Measurements from ENCODE around the gene C17orf58. TPM values are rescaled to one million over a fixed set of nuclear protein-coding genes. Genes with fewer than 3 reads are reported as not detected.
"Not testable (repeated sequence)": the region's sequence is repeated elsewhere in the genome, so short reads cannot be mapped to it uniquely, and the experiment has no call there.

The C17orf58 gene
- polyA plus RNA-seq, 2 donors: 7.5 to 8.6 TPM

- Histone ChIP-seq H3K27ac (ENCODE audit: low read depth in 2 of 2, low read length in 1 of 2) (no peak overlapping the region), H3K4me1 (ENCODE audit: control insufficient read depth in 2 of 2, insufficient read depth in 2 of 2, low read length in 1 of 2) (no peaks in the 10 kb centered on the region), H3K4me3 (ENCODE audit: low read depth in 1 of 2, low read length in 2 of 2) (no peak overlapping the region), H3K27me3 (ENCODE audit: control insufficient read depth in 1 of 2, insufficient read depth in 2 of 2, low read length in 2 of 2) (no peaks in the 10 kb centered on the region), H3K9me3 (ENCODE audit: control insufficient read depth in 2 of 2, insufficient read depth in 1 of 2, low read depth in 1 of 2, low read length in 1 of 2) (no peaks in the 10 kb centered on the region), H3K36me3 (ENCODE audit: control insufficient read depth in 2 of 2, insufficient read depth in 2 of 2, low read length in 1 of 2) (no peaks in the 10 kb centered on the region)
- WGBS, 2 donors: 57 to 77% methylated on average over 8 of the region's 8 CpGs
These were observed 25.7 kb upstream of the C17orf58 start for GRCh38 chr17:68021963-68022362.

- H3K4me3 ChIP-seq (ENCODE audit: low read depth in 1 of 2, low read length in 2 of 2): peak overlapping the region in 1 of 2 donors; percentile 65
- H3K9me3 ChIP-seq (ENCODE audit: control insufficient read depth in 2 of 2, insufficient read depth in 1 of 2, low read depth in 1 of 2, low read length in 1 of 2); H3K36me3 ChIP-seq (ENCODE audit: control insufficient read depth in 2 of 2, insufficient read depth in 2 of 2, low read length in 1 of 2); H3K27me3 ChIP-seq (ENCODE audit: control insufficient read depth in 1 of 2, insufficient read depth in 2 of 2, low read length in 2 of 2); H3K4me1 ChIP-seq (ENCODE audit: control insufficient read depth in 2 of 2, insufficient read depth in 2 of 2, low read length in 1 of 2): not testable (repeated sequence)
- 75% methylated on average over 13 of the region's 13 CpGs for WGBS, 2 donors
- peak overlapping the region in 1 of 2 donors; percentile 71 for H3K27ac ChIP-seq (ENCODE audit: low read depth in 2 of 2, low read length in 1 of 2)
These were observed 24.5 kb upstream of the C17orf58 start for GRCh38 chr17:68020791-68021190.

GRCh38 chr17:68020409-68020756 lies 24.1 kb upstream of the C17orf58 start:
- WGBS, 2 donors: 1 to 3% methylated on average over 12 of the region's 12 CpGs
- H3K4me1 ChIP-seq (ENCODE audit: control insufficient read depth in 2 of 2, insufficient read depth in 2 of 2, low read length in 1 of 2): no peaks in the 10 kb centered on the region
- no peaks in the 10 kb centered on the region for H3K9me3 ChIP-seq (ENCODE audit: control insufficient read depth in 2 of 2, insufficient read depth in 1 of 2, low read depth in 1 of 2, low read length in 1 of 2)
- H3K27me3 ChIP-seq (ENCODE audit: control insufficient read depth in 1 of 2, insufficient read depth in 2 of 2, low read length in 2 of 2): no peaks in the 10 kb centered on the region
- peak overlapping the region; percentile 53 to 65 for H3K4me3 ChIP-seq (ENCODE audit: low read depth in 1 of 2, low read length in 2 of 2)
- peak overlapping the region; percentile 71 to 91 for H3K27ac ChIP-seq (ENCODE audit: low read depth in 2 of 2, low read length in 1 of 2)
- no peaks in the 10 kb centered on the region for H3K36me3 ChIP-seq (ENCODE audit: control insufficient read depth in 2 of 2, insufficient read depth in 2 of 2, low read length in 1 of 2)

- Histone ChIP-seq H3K27ac (ENCODE audit: low read depth in 2 of 2, low read length in 1 of 2) (peak overlapping the region; percentile 71 to 91), H3K27me3 (ENCODE audit: control insufficient read depth in 1 of 2, insufficient read depth in 2 of 2, low read length in 2 of 2) (no peaks in the 10 kb centered on the region), H3K4me3 (ENCODE audit: low read depth in 1 of 2, low read length in 2 of 2) (peak overlapping the region; percentile 53 to 65), H3K36me3 (ENCODE audit: control insufficient read depth in 2 of 2, insufficient read depth in 2 of 2, low read length in 1 of 2) (no peaks in the 10 kb centered on the region), H3K4me1 (ENCODE audit: control insufficient read depth in 2 of 2, insufficient read depth in 2 of 2, low read length in 1 of 2) (no peaks in the 10 kb centered on the region), H3K9me3 (ENCODE audit: control insufficient read depth in 2 of 2, insufficient read depth in 1 of 2, low read depth in 1 of 2, low read length in 1 of 2) (no peaks in the 10 kb centered on the region)
- 0 to 1% methylated on average over 49 to 51 of the region's 51 CpGs for WGBS, 2 donors
These were observed 23.6 kb upstream of the C17orf58 start for GRCh38 chr17:68019675-68020408.

GRCh38 chr17:68019336-68019674 lies 23.0 kb upstream of the C17orf58 start:
- H3K36me3 ChIP-seq (ENCODE audit: control insufficient read depth in 2 of 2, insufficient read depth in 2 of 2, low read length in 1 of 2): no peaks in the 10 kb centered on the region
- no peaks in the 10 kb centered on the region for H3K27me3 ChIP-seq (ENCODE audit: control insufficient read depth in 1 of 2, insufficient read depth in 2 of 2, low read length in 2 of 2)
- no peaks in the 10 kb centered on the region for H3K9me3 ChIP-seq (ENCODE audit: control insufficient read depth in 2 of 2, insufficient read depth in 1 of 2, low read depth in 1 of 2, low read length in 1 of 2)
- H3K27ac ChIP-seq (ENCODE audit: low read depth in 2 of 2, low read length in 1 of 2): no peak overlapping the region
- H3K4me3 ChIP-seq (ENCODE audit: low read depth in 1 of 2, low read length in 2 of 2): no peak overlapping the region
- 74% methylated on average over 9 of the region's 9 CpGs for WGBS, 2 donors
- no peaks in the 10 kb centered on the region for H3K4me1 ChIP-seq (ENCODE audit: control insufficient read depth in 2 of 2, insufficient read depth in 2 of 2, low read length in 1 of 2)

GRCh38 chr17:68018493-68018892 lies 22.2 kb upstream of the C17orf58 start:
- H3K9me3 ChIP-seq (ENCODE audit: control insufficient read depth in 2 of 2, insufficient read depth in 1 of 2, low read depth in 1 of 2, low read length in 1 of 2); H3K4me3 ChIP-seq (ENCODE audit: low read depth in 1 of 2, low read length in 2 of 2); H3K36me3 ChIP-seq (ENCODE audit: control insufficient read depth in 2 of 2, insufficient read depth in 2 of 2, low read length in 1 of 2); H3K27ac ChIP-seq (ENCODE audit: low read depth in 2 of 2, low read length in 1 of 2); H3K4me1 ChIP-seq (ENCODE audit: control insufficient read depth in 2 of 2, insufficient read depth in 2 of 2, low read length in 1 of 2); H3K27me3 ChIP-seq (ENCODE audit: control insufficient read depth in 1 of 2, insufficient read depth in 2 of 2, low read length in 2 of 2): not testable (repeated sequence)
- WGBS, 2 donors: 86 to 90% methylated on average over 21 of the region's 21 CpGs

GRCh38 chr17:68016838-68017237 lies 20.6 kb upstream of the C17orf58 start:
- no peaks in the 10 kb centered on the region for H3K27me3 ChIP-seq (ENCODE audit: control insufficient read depth in 1 of 2, insufficient read depth in 2 of 2, low read length in 2 of 2)

GRCh38 chr17:68015081-68015723 lies 18.9 kb upstream of the C17orf58 start:
- 76 to 85% methylated on average over 11 of the region's 11 CpGs for WGBS, 2 donors
- no peak overlapping the region for H3K27ac ChIP-seq (ENCODE audit: low read depth in 2 of 2, low read length in 1 of 2)
- H3K27me3 ChIP-seq (ENCODE audit: control insufficient read depth in 1 of 2, insufficient read depth in 2 of 2, low read length in 2 of 2): no peaks in the 10 kb centered on the region
- H3K36me3 ChIP-seq (ENCODE audit: control insufficient read depth in 2 of 2, insufficient read depth in 2 of 2, low read length in 1 of 2): no peaks in the 10 kb centered on the region
- no peaks in the 10 kb centered on the region for H3K9me3 ChIP-seq (ENCODE audit: control insufficient read depth in 2 of 2, insufficient read depth in 1 of 2, low read depth in 1 of 2, low read length in 1 of 2)
- no peak overlapping the region for H3K4me3 ChIP-seq (ENCODE audit: low read depth in 1 of 2, low read length in 2 of 2)
- H3K4me1 ChIP-seq (ENCODE audit: control insufficient read depth in 2 of 2, insufficient read depth in 2 of 2, low read length in 1 of 2): no peaks in the 10 kb centered on the region

More at GRCh38 chr17:68016838-68017237, 20.6 kb upstream of the C17orf58 start:
- H3K4me3 ChIP-seq (ENCODE audit: low read depth in 1 of 2, low read length in 2 of 2): no peak overlapping the region
- no peaks in the 10 kb centered on the region for H3K9me3 ChIP-seq (ENCODE audit: control insufficient read depth in 2 of 2, insufficient read depth in 1 of 2, low read depth in 1 of 2, low read length in 1 of 2)
- H3K36me3 ChIP-seq (ENCODE audit: control insufficient read depth in 2 of 2, insufficient read depth in 2 of 2, low read length in 1 of 2): no peaks in the 10 kb centered on the region
- no peaks in the 10 kb centered on the region for H3K4me1 ChIP-seq (ENCODE audit: control insufficient read depth in 2 of 2, insufficient read depth in 2 of 2, low read length in 1 of 2)
- H3K27ac ChIP-seq (ENCODE audit: low read depth in 2 of 2, low read length in 1 of 2): no peak overlapping the region
- WGBS, 2 donors: 91 to 94% methylated on average over 2 of the region's 2 CpGs

- Histone ChIP-seq H3K27ac (ENCODE audit: low read depth in 2 of 2, low read length in 1 of 2) (no peak overlapping the region), H3K36me3 (ENCODE audit: control insufficient read depth in 2 of 2, insufficient read depth in 2 of 2, low read length in 1 of 2) (no peaks in the 10 kb centered on the region), H3K9me3 (ENCODE audit: control insufficient read depth in 2 of 2, insufficient read depth in 1 of 2, low read depth in 1 of 2, low read length in 1 of 2) (no peaks in the 10 kb centered on the region), H3K4me1 (ENCODE audit: control insufficient read depth in 2 of 2, insufficient read depth in 2 of 2, low read length in 1 of 2) (no peaks in the 10 kb centered on the region), H3K4me3 (ENCODE audit: low read depth in 1 of 2, low read length in 2 of 2) (no peak overlapping the region), H3K27me3 (ENCODE audit: control insufficient read depth in 1 of 2, insufficient read depth in 2 of 2, low read length in 2 of 2) (no peaks in the 10 kb centered on the region)
These were observed 17.1 kb upstream of the C17orf58 start for GRCh38 chr17:68013385-68013784.

GRCh38 chr17:68011199-68011665 lies 15.0 kb upstream of the C17orf58 start:
- Histone ChIP-seq H3K27ac (ENCODE audit: low read depth in 2 of 2, low read length in 1 of 2) (no peak overlapping the region), H3K4me3 (ENCODE audit: low read depth in 1 of 2, low read length in 2 of 2) (no peak overlapping the region), H3K4me1 (ENCODE audit: control insufficient read depth in 2 of 2, insufficient read depth in 2 of 2, low read length in 1 of 2) (no peaks in the 10 kb centered on the region), H3K36me3 (ENCODE audit: control insufficient read depth in 2 of 2, insufficient read depth in 2 of 2, low read length in 1 of 2) (no peaks in the 10 kb centered on the region), H3K9me3 (ENCODE audit: control insufficient read depth in 2 of 2, insufficient read depth in 1 of 2, low read depth in 1 of 2, low read length in 1 of 2) (no peaks in the 10 kb centered on the region), H3K27me3 (ENCODE audit: control insufficient read depth in 1 of 2, insufficient read depth in 2 of 2, low read length in 2 of 2) (no peaks in the 10 kb centered on the region)
- WGBS, 2 donors: 47 to 50% methylated on average over 20 of the region's 20 CpGs

Data from esophagus (tissue), 2 donors.